IPS DF 6.9 (cell line): ENCODE measurements around the gene C1orf94.
"Not testable (repeated sequence)": the region's sequence is repeated elsewhere in the genome, so short reads cannot be mapped to it uniquely, and the experiment has no call there.

Experiments used
- DNase-seq: peaks from one replicate; pipeline ENCODE4 v3.0.0-alpha.2; 2013; ENCODE audit warnings: low read depth, low spot score
- H3K27ac ChIP-seq: one replicate; pipeline ENCODE4 v1.5.1; 2013; ENCODE audit warnings: low read length, control low read depth
- H3K27me3 ChIP-seq: 2 replicates; pipeline ENCODE4 v1.6.1; 2013; ENCODE audit warnings: mild to moderate bottlenecking, low read length; ENCODE audit not compliant: control insufficient read depth, insufficient read depth
- H3K36me3 ChIP-seq: 2 replicates; pipeline ENCODE4 v1.6.1; 2013; ENCODE audit warnings: low read length; ENCODE audit not compliant: control insufficient read depth, insufficient read depth
- H3K4me1 ChIP-seq: 2 replicates; pipeline ENCODE4 v1.6.1; 2013; ENCODE audit warnings: low read length; ENCODE audit not compliant: control insufficient read depth, insufficient read depth
- H3K4me3 ChIP-seq: 2 replicates; pipeline ENCODE4 v1.5.1; 2013; ENCODE audit warnings: mild to moderate bottlenecking, low read length
- H3K9me3 ChIP-seq: 2 replicates; pipeline ENCODE4 v1.6.1; 2013; ENCODE audit warnings: low read length, inconsistent platforms; ENCODE audit not compliant: control insufficient read depth, insufficient read depth
- WGBS: extraction: QIAGEN DNeasy Blood & Tissue Kit; methylation state at CpG from one replicate; pipeline ENCODE4 v1.1.7; 2013; ENCODE audit warnings: mixed read lengths, missing lambda C conversion rate; ENCODE audit not compliant: insufficient read length, insufficient coverage; 5-methylcytosine and 5-hydroxymethylcytosine counted together

C1orf94 gene

GRCh38 chr1:34165422-34165921 lies 11.2 kb upstream of the C1orf94 start:
- no CpG with 5 or more reads among the region's 13 CpGs for WGBS
- Histone ChIP-seq H3K27ac (no peak overlapping the region), H3K4me1 (peaks cover 3% of the 10 kb centered on the region; the same call in 1 of the 2 replicates), H3K4me3 (peak overlapping the region; percentile 70; the same call in 1 of the 2 replicates), H3K27me3 (no peaks in the 10 kb centered on the region), H3K9me3 (no peaks in the 10 kb centered on the region), H3K36me3 (no peaks in the 10 kb centered on the region)
- no peak for DNase-seq

DNA sequence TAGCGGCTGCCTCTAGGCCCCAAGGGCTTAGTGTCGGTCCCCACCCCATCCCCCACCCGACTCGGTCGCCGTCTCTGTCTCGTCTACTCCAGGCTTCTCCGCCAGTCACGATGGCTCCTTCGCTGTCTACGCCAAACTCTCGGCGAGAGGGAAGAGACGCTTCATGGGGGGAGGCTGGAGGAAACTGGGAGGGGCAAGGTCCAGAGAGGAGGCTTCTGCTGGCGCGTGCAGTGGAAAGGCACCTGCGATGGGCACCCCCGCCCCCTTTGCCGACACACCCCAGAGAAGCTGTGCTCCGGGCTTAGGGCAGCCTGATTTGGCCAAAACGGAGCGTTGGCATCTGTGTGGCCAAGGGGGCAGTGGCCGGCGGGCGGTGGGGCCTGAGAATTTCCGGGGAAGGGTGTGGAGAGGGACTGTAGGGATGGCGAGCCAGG lies 10.5 kb upstream of the C1orf94 start:
- no peak for DNase-seq
- H3K36me3 ChIP-seq: no peaks in the 10 kb centered on the region
- peaks cover 3% of the 10 kb centered on the region; the same call in 1 of the 2 replicates for H3K4me1 ChIP-seq
- peak overlapping the region; percentile 42; the same call in 1 of the 2 replicates for H3K4me3 ChIP-seq
- H3K9me3 ChIP-seq: no peaks in the 10 kb centered on the region
- H3K27ac ChIP-seq: peak overlapping the region; percentile 1
- no CpG with 5 or more reads among the region's 27 CpGs for WGBS
- no peaks in the 10 kb centered on the region for H3K27me3 ChIP-seq

DNA sequence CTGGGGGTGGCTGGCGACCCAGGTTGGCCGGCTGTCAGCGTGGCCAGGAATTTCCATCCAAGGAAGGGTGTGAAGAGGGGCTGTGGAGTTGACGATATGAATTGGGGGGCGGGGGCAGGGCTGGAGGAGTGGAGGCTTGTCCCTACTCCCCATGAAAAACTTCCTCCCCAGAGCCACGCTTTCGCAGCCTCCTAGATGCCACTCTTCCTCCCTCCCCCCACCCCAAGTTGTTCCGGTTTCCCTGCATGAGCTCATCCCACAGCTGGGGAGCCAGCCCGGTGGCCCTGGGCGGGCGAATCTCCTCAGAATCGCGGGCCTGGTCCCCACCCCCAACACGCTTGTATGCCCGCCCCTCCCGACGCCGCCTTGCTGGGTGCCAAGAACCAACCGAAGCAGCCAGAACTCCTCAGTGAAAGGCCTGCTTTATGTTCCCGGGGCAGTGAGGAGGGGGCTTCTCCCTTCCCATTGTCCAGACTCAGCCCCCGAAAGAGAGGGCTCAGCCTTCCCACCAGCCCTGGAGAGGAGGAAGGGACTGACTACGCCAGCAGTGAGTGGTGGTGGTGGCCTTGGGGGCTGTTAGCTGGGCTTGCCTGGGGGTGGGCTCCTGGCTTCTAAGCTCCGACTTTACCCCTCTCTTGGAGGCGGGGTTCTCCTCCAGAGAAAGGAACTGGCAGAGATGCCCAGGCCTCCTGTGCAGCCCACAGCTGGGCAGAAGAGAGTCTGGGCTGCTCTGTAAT lies 9.9 kb upstream of the C1orf94 start:
- H3K36me3 ChIP-seq: no peaks in the 10 kb centered on the region
- no peaks in the 10 kb centered on the region for H3K9me3 ChIP-seq
- no peaks in the 10 kb centered on the region for H3K27me3 ChIP-seq
- H3K4me3 ChIP-seq: peak overlapping the region; percentile 42; the same call in 1 of the 2 replicates
- DNase-seq: no peak
- no peak overlapping the region for H3K27ac ChIP-seq
- no CpG with 5 or more reads among the region's 24 CpGs for WGBS
- peaks cover 3% of the 10 kb centered on the region; the same call in 1 of the 2 replicates for H3K4me1 ChIP-seq

- Histone ChIP-seq H3K27ac (no peak overlapping the region), H3K36me3 (no peaks in the 10 kb centered on the region), H3K4me3 (peak overlapping the region; percentile 4; the same call in 1 of the 2 replicates), H3K4me1 (peaks cover 2% of the 10 kb centered on the region), H3K27me3 (no peaks in the 10 kb centered on the region), H3K9me3 (no peaks in the 10 kb centered on the region)
- no peak for DNase-seq
- WGBS: no CpG with 5 or more reads among the region's 13 CpGs
These were observed 9.3 kb upstream of the C1orf94 start for GRCh38 chr1:34167389-34167788.

GRCh38 chr1:34175744-34176143 lies 963 bp upstream of the C1orf94 start:
- Histone ChIP-seq H3K4me1 (peaks cover 14% of the 10 kb centered on the region), H3K4me3 (no peak overlapping the region), H3K9me3 (no peaks in the 10 kb centered on the region), H3K27ac (no peak overlapping the region), H3K36me3 (no peaks in the 10 kb centered on the region), H3K27me3 (peaks cover 2% of the 10 kb centered on the region; the same call in 1 of the 2 replicates)
- no peak for DNase-seq
- WGBS: no CpG with 5 or more reads among the region's 6 CpGs

GRCh38 chr1:34178072-34178471 lies 1.4 kb downstream of the C1orf94 start:
- no peaks in the 10 kb centered on the region for H3K36me3 ChIP-seq
- peaks cover 12% of the 10 kb centered on the region for H3K4me1 ChIP-seq
- WGBS: no CpG with 5 or more reads among the region's 2 CpGs
- H3K27ac ChIP-seq: no peak overlapping the region
- no peak overlapping the region for H3K4me3 ChIP-seq
- no peak for DNase-seq
- H3K9me3 ChIP-seq: no peaks in the 10 kb centered on the region
- peaks cover 2% of the 10 kb centered on the region; the same call in 1 of the 2 replicates for H3K27me3 ChIP-seq

DNA sequence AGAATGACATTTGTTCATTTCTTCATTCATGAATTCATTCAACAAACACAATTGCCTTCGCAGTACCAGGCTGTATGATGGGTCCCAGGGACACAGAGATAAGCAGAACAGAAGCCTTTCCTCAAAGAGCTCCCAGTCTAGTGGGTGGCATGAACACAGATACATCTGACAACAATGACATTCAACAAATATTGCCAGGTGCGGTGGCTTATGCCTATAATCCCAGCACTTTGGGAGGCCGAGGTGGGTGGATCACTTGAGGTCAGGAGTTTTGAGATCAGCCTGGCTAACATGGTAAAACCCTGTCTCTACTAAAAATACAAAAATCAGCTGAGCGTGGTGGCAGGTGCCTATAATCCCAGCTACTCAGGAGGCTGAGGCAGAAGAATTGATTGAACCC lies 6.7 kb downstream of the C1orf94 start:
- WGBS: no CpG with 5 or more reads among the region's 4 CpGs
- not testable (repeated sequence) for H3K9me3 ChIP-seq, H3K4me3 ChIP-seq, H3K4me1 ChIP-seq, H3K36me3 ChIP-seq, H3K27me3 ChIP-seq, DNase-seq, H3K27ac ChIP-seq

DNA sequence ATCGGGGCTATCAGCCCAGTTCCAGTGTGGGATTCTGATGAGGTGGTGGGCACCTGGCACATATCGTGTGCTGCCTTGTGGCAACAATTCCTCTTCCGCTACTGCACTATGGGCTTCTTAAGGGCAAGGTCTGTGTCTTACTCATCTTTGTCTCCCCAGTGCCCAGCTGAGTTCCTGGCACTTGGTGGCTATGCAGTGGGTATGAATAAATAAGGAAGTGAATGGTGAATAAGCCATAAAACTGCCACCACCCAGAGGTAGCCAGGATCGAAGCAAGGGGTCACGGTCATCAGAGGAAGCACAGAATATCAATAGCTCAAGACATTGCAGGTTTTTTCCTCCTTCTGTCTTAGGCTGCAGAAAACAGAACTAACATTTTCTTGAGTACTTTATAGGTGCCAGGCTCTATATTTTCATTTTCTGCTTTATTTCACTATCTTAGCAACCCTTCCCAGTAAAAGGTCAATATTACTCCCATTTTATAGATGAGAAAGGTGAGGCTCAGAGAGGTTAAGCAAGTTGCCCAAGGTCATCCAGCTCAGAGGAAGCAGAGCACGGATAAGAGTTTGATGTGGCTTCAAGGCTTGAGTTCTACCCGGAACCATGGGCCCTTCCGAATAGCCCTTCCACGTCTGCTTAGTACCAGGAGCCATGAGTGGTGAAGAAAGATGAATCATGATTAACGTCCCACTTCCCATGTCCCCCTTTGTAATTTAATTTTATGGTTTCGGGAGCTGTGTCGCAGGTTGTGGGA lies 10.2 kb downstream of the C1orf94 start:
- Histone ChIP-seq H3K27me3 (no peaks in the 10 kb centered on the region), H3K4me1 (peaks cover 8% of the 10 kb centered on the region), H3K27ac (no peak overlapping the region), H3K4me3 (no peak overlapping the region), H3K36me3 (no peaks in the 10 kb centered on the region), H3K9me3 (no peaks in the 10 kb centered on the region)
- no CpG with 5 or more reads among the region's 12 CpGs for WGBS
- DNase-seq: no peak

DNA sequence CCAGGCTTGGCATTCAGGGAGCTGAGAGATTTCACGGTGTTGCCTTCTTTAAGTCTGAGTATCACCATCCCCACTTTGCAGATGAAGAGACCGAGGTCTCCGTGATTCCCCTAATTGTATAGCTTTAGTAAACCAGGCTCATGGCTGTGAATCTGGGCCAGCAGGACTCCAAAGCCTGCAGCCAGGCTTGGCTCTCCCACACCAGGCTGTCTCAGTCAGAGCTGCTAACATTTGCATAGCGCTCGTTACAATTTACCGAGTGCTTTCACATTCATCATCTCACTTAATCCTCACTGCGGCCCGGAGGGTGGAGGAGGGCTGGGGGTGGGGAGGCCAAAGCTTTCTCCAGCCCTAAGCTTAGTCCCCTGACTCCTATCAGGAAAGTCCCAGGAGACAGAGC lies 11.7 kb downstream of the C1orf94 start:
- Histone ChIP-seq H3K27me3 (no peaks in the 10 kb centered on the region), H3K9me3 (no peaks in the 10 kb centered on the region), H3K4me3 (no peak overlapping the region), H3K36me3 (no peaks in the 10 kb centered on the region), H3K27ac (no peak overlapping the region), H3K4me1 (peaks cover 8% of the 10 kb centered on the region)
- DNase-seq: peak; percentile 63
- WGBS: no CpG with 5 or more reads among the region's 8 CpGs

- DNase-seq: no peak
- no peak overlapping the region for H3K4me3 ChIP-seq
- no peak overlapping the region for H3K27ac ChIP-seq
- H3K27me3 ChIP-seq: no peaks in the 10 kb centered on the region
- no peaks in the 10 kb centered on the region for H3K9me3 ChIP-seq
- H3K4me1 ChIP-seq: peaks cover 8% of the 10 kb centered on the region
- H3K36me3 ChIP-seq: no peaks in the 10 kb centered on the region
- no CpG with 5 or more reads among the region's 4 CpGs for WGBS
These were observed 12.3 kb downstream of the C1orf94 start for GRCh38 chr1:34188985-34189384.
